Type B pancreatic cell (in vitro differentiated cells): ENCODE measurements around the gene LAMC3. TPM values are rescaled to one million over a fixed set of nuclear protein-coding genes. Genes with fewer than 3 reads are reported as not detected.

Experiments
- DNase-seq: peaks from one replicate; pipeline ENCODE4 v3.0.0; 2021; ENCODE audit warnings: mixed read lengths; ENCODE audit not compliant: unreplicated experiment; ENCODE audit errors: extremely low spot score
- H3K27ac Mint-ChIP-seq: 2 replicates; pipeline ENCODE4 v1.8.0; 2021; ENCODE audit warnings: mild to moderate bottlenecking, mixed read lengths
- H3K27me3 Mint-ChIP-seq: 2 replicates; pipeline ENCODE4 v1.8.0; 2021; ENCODE audit warnings: mixed read lengths
- H3K36me3 Mint-ChIP-seq: 2 replicates; pipeline ENCODE4 v1.8.0; 2021; ENCODE audit warnings: mixed read lengths
- H3K4me1 Mint-ChIP-seq: one replicate; pipeline ENCODE4 v1.8.0; 2021; ENCODE audit warnings: mixed read lengths; ENCODE audit not compliant: unreplicated experiment
- H3K4me3 Mint-ChIP-seq: 2 replicates; pipeline ENCODE4 v1.8.0; 2021; ENCODE audit warnings: mild to moderate bottlenecking, mixed read lengths
- H3K9me3 Mint-ChIP-seq: 2 replicates; pipeline ENCODE4 v1.8.0; 2021; ENCODE audit warnings: mixed read lengths
- CTCF ChIP-seq: fragments of 200-600 bp; sonication (generic); conservative IDR thresholded peaks from 2 replicates; pipeline ENCODE4 v1.5.0; 2021; ENCODE audit warnings: antibody characterized with exemption, mild to moderate bottlenecking
- total RNA-seq: library from RNA; stranded (reverse); gene quantifications from 2 replicates; pipeline ENCODE4 v1.2.1, GENCODE V29; 2021; ENCODE audit warnings: low replicate concordance

Gene LAMC3
- total RNA-seq, 1 donor from 2014 or later, result 7.2 TPM

- H3K4me3 Mint-ChIP-seq, result no peak overlapping the region
- no peaks in the 10 kb centered on the region for H3K9me3 Mint-ChIP-seq
- no peaks in the 10 kb centered on the region for H3K4me1 Mint-ChIP-seq
- H3K27me3 Mint-ChIP-seq, result peaks cover 4% of the 10 kb centered on the region
- TF ChIP-seq CTCF, result no peak
- H3K36me3 Mint-ChIP-seq, result no peaks in the 10 kb centered on the region
- DNase-seq, result no peak
- no peak overlapping the region for H3K27ac Mint-ChIP-seq
These were observed 67.6 kb downstream of the LAMC3 start for GRCh38 chr9:131076347-131077195.

DNA sequence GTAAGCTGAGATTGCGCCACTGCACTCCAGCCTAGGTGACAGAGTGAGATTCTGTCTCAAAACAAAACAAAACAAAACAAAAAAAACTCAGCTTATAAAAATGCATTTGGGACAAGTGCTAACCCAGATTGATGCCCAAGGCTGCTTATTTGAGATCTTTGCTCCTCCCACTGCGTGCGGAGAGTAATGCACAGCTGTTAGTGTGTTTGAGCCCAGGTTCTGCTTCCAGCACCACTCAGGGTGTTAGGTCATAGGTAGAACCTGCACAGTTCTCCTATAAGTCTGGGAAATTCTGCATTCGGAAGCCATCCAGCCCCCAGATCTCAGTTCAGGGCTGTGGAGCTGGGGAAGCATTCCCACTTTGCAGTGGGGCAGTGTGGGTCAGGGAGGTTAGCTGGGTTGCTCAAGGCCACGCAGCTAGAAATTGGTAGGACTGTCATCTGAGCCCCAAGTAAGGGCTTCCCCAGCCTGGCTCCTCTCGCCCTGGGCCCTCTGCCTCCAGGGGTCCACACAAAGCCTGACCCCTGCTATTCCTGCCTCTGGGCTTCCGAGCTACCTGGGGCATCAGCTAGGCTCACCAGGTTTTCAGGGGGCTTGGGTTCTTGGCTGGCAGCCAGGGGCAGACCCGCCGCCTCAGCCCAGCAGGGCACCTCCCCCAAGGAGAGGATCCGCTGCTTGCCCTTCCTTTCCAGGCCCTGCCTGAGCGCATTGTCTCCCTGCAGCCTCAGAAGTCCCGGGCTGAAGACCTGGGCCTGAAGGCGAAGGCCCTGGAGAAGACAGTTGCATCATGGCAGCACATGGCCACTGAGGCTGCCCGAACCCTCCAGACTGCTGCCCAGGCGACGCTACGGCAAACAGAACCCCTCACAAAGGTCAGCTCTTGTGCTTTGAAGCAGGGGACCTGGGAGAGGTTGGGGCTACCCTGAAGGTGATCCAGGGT is 69.7 kb downstream of the LAMC3 start:
- no peak for DNase-seq
- H3K4me1 Mint-ChIP-seq, result no peaks in the 10 kb centered on the region
- H3K36me3 Mint-ChIP-seq, result no peaks in the 10 kb centered on the region
- TF ChIP-seq CTCF, result no peak
- peaks cover 4% of the 10 kb centered on the region for H3K27me3 Mint-ChIP-seq
- H3K27ac Mint-ChIP-seq, result no peak overlapping the region
- H3K9me3 Mint-ChIP-seq, result no peaks in the 10 kb centered on the region
- H3K4me3 Mint-ChIP-seq, result no peak overlapping the region

GRCh38 chr9:131080589-131080988 is 71.6 kb downstream of the LAMC3 start:
- H3K4me3 Mint-ChIP-seq, result no peak overlapping the region

DNA sequence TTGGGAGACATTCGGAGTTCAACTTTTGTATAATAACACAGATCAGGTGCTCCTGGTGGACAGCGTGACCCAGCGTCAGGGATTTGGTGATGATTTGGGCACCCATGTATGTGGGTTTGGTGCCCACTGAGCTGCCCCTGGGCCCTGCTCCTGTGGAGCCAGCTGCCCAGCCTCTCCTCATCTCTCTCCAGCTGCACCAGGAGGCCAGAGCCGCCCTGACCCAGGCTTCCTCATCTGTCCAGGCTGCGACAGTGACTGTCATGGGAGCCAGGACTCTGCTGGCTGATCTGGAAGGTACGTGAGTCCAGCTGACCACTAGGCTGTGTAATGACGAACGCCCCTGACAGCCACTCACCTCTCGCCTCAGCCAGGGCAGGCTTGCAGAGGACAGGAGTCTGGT is 72.9 kb downstream of the LAMC3 start:
- TF ChIP-seq CTCF, result no peak
- no peak for DNase-seq
- H3K4me1 Mint-ChIP-seq, result no peaks in the 10 kb centered on the region
- H3K9me3 Mint-ChIP-seq, result no peaks in the 10 kb centered on the region
- H3K36me3 Mint-ChIP-seq, result no peaks in the 10 kb centered on the region
- H3K4me3 Mint-ChIP-seq, result no peak overlapping the region
- H3K27ac Mint-ChIP-seq, result no peak overlapping the region
- H3K27me3 Mint-ChIP-seq, result peaks cover 4% of the 10 kb centered on the region

More at GRCh38 chr9:131080589-131080988, 71.6 kb downstream of the LAMC3 start:
- Mint-ChIP-seq H3K4me1 (no peaks in the 10 kb centered on the region), H3K9me3 (no peaks in the 10 kb centered on the region), H3K27me3 (peaks cover 4% of the 10 kb centered on the region), H3K27ac (no peak overlapping the region), H3K36me3 (no peaks in the 10 kb centered on the region)
- TF ChIP-seq CTCF, result no peak
- no peak for DNase-seq

- no peak overlapping the region for H3K27ac Mint-ChIP-seq
These were observed 74.0 kb downstream of the LAMC3 start for GRCh38 chr9:131082774-131083512.

More at GRCh38 chr9:131082774-131083512, 74.0 kb downstream of the LAMC3 start:
- H3K36me3 Mint-ChIP-seq, result no peaks in the 10 kb centered on the region
- no peaks in the 10 kb centered on the region for H3K9me3 Mint-ChIP-seq
- no peak for TF ChIP-seq CTCF
- peaks cover 4% of the 10 kb centered on the region for H3K27me3 Mint-ChIP-seq
- H3K4me3 Mint-ChIP-seq, result no peak overlapping the region
- no peak for DNase-seq
- no peaks in the 10 kb centered on the region for H3K4me1 Mint-ChIP-seq
